GM18951 (cell line): Measurements from ENCODE around the gene TP53TG5.

ENCODE experiments used
- POLR2A ChIP-seq: IDR thresholded peaks from 4 replicates; pipeline ENCODE4 v1.6.1; 2011; ENCODE audit warnings: mild to moderate bottlenecking; ENCODE audit not compliant: insufficient read length, insufficient read depth; ENCODE audit errors: extremely low read depth
- in situ Hi-C: fragments of 300-500 bp; cut with MboI; formaldehyde crosslinking; loops from one replicate; pipeline ENCODE4 v1.12.0; 2022; ENCODE audit warnings: low sequenced_read_pairs, mixed read lengths, inconsistent platforms; ENCODE audit not compliant: unreplicated experiment

Gene TP53TG5

DNA sequence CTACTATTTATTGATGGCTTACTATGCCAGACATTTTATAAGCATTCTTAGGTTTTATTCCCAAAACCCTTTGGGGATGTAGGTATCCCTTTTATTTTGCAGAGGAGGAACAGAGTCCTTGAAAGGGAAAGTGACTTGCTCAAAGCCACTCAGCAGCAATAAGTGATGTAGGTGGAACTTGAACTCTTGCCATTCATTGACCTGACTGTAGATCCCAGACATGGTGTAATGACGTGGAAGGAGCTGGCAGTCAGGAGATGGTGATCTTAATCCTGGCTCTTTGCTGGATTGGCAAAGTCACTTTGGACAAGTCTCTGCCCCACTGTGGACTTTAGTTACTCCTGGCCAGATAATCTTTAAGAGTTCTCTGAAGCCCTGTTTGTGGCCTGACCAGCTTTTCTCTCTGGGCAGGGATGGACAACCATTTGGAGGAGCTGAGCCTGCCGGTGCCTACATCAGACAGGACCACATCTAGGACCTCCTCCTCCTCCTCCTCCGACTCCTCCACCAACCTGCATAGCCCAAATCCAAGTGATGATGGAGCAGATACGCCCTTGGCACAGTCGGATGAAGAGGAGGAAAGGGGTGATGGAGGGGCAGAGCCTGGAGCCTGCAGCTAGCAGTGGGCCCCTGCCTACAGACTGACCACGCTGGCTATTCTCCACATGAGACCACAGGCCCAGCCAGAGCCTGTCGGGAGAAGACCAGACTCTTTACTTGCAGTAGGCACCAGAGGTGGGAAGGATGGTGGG, 31.6 kb upstream of the TP53TG5 start:
- TF ChIP-seq POLR2A: no peak
- in situ Hi-C loops: no loop called here

DNA sequence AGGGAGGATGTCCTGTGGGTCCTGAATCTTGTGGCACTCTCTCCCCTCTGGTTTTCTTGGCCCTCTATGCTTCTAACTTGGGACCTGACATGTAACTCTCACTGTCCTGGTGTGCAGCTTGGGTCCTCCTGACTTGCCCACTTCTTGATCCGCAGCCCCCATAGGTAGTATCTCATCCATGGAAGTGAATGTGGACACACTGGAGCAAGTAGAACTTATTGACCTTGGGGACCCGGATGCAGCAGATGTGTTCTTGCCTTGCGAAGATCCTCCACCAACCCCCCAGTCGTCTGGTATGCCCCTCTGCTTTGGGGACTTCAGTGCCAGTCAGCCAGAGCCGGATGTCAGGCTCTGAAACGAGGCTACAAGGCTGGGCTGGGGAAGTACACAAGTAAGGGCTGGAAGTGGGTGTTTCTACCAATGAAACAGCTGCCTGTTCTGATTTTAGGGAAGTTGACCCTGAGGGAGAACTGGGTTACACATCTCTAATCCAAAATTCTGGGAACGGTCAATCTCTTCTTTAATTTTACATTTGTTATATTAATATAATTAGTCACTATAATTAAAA, 30.6 kb upstream of the TP53TG5 start:
- in situ Hi-C loops: no loop called here
- no peak for TF ChIP-seq POLR2A

DNA sequence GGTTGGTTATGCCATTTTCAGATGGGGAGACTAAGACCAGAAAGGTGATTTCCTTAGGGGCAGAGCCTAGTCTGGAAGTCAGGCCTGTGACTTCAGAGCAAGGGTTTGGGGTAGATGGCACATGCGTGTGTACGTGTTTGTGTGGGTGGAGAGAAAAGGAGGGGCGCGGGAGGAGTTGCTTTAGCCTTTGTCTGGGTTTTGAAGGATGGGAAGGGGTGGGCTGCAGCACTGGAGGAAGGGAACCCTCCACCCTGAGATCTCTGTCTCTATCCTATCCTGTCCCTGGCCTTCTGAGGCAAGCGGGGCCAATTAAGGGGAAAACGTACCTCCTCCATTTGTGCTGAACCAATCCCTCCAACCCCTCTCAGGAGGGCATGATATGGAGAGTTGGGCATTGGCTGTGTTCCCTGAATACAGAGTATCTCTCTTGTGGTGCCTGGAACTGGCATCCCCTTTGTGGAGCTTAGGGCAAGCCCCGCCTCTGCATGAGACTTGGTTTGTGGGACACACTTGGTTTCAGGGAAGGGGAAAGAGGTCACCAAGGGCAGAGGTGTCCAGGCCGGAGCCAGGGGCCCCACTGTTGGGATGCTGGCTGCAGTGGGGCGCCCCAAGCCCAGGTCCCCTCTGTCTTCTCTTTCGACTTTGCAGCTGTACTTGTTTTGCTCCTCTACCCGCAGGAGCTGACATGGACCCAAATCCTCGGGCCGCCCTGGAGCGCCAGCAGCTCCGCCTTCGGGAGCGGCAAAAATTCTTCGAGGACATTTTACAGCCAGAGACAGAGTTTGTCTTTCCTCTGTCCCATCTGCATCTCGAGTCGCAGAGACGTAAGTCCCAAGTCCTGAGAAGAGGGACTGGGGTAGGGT, 29.9 kb upstream of the TP53TG5 start, which contains the start of gene DBNDD2:
Gene DBNDD2, plus strand, starts transcription at position 507 of the 863 bp plus-strand sequence. Its CDS starts 179 bp downstream, at position 686.
- in situ Hi-C loops: no loop called here
- no peak for TF ChIP-seq POLR2A

DNA sequence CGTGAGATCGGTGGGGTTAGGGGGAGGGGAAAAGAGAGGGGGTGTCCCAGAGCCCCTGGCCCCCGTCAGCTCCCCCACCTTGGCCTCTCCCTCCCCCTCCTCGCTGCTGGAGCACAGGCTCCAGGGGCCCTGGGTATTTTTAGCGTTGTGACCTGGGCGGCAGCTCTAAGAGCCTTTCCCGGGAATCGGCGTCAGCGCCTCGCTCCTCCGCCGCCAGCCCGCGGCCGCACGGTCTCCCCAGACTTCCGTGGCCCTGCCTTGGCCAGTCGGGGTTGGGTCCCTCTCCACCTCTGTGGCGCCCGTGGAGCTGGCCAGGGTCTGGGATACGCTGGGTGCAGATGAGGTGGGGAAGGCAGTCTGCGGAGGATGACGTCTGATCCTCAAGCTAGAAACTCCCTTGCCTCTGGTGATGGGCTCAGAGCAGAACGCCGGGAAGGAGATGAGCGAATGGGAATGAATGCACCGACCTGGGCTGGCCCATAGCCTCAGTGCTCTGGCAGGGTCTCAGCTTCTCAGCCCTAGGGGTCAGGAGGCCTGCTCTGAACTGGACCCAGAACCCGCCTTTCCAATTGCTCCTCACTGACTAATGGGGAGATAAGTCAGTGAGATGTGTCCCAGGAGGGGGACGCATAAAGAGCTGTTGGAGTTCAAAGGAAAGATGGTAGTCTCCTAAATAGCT, 29.1 kb upstream of the TP53TG5 start:
- in situ Hi-C loops: no loop called here
- no peak for TF ChIP-seq POLR2A

DNA sequence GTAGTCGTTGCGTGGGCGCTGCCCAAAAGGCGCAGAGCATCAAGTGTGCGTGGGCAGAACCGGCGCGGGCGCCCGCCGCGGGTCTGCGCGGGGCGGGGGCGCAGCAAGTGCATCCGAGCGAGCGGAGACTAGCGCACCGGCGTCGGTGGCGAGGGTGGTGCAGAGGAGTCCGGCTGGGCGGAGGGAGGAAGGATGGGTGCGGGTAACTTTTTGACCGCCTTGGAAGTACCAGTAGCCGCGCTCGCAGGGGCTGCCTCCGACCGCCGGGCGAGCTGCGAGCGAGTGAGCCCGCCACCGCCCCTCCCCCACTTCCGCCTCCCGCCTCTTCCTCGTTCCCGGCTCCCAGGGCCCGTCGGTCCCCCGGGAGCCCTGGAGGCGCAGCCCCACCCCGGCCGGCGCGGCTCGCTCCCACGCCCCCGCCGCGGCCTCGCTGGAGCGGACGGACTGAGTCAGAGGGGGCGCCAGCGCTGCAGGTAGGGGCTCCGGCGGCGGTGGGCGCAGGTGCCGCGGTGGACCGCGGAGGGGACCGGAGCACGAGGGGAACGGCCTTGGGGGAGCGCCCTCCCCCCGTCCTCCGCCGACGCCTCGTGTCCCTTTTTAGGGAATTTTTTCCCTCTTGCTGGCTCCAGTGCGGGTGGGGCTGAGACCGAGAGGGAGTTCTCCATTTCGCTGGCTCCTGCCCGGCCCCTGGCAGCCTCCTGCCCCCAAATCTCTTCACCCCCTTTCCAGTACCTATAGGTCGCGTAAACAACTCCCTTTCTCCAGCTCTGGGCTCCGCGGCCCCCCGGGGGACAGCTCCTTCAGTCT, 28.3 kb upstream of the TP53TG5 start:
- in situ Hi-C loops: no loop called here
- no peak for TF ChIP-seq POLR2A

DNA sequence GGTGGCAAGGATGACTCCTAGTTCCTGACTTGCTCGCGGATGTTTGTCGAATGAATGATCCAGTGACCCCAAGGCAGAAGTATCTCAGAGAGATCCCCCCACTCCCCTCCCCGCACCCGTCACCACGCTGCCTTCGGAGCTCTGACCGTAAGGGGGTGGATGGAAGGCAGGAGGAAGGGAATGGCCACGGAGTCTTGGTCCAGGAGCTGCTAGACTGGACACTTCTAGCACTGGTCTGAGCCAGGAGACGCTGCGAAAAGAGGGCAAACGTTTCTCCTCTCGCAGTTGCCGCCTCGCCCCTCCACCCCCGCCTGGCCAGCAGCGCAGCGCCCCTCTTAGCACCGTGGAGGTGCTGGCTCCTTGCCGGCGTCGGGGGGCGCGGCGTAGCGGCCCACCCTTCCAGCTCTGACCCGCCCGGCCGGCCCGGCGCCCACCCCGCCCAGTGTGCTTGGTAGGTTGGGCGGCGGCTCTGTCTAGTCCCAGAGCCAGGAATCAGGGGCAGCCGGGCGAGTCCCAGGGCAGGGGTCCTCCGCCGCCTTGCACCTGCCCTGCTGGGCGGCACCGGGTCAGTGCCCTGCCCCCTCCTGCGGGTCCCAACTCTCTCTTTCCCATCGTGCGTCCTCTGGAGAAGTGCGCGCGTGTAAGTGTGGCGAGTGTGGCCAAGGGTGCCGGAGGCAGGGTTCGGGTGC, 27.6 kb upstream of the TP53TG5 start:
- in situ Hi-C loops: no loop called here
- no peak for TF ChIP-seq POLR2A

DNA sequence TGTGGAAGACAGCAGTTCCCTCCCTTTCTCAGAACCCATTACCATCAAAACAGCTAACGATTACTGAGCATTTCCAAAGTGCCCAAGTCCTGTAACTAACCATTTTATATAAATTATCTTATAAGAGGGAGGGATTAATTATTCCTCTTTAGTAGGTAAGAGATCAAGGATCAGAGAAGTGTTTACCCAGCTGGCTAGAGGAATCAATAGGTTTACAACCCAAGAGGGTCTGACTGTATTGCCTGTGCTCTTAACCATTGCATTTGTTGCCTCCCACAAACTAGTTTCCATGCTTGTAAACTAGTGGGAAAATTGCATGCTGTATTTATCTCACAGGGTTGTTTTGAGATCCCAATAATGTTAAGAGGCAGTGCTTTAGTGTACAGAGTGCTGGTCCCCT, 26.3 kb upstream of the TP53TG5 start:
- in situ Hi-C loops: no loop called here
- TF ChIP-seq POLR2A: no peak

DNA sequence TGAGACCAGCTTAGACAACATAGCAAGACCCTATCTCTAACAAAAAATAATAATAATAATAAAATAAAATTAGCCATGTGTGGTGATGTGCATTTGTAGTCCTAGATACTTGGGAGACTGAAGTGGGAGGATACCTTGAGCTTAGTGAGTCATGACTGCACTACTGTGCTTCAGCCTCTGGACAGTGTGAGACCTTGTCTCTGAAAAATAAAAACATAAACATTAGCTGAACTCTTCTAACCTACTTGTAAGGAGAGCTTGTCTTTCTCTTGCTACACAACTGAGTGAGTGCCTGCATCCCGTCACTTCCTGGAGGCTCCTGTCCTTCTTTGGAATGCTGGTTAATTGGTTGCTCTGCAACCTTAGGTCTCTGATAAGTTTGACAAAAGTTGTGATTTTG, 24.8 kb upstream of the TP53TG5 start:
- no peak for TF ChIP-seq POLR2A
- in situ Hi-C loops: no loop called here

DNA sequence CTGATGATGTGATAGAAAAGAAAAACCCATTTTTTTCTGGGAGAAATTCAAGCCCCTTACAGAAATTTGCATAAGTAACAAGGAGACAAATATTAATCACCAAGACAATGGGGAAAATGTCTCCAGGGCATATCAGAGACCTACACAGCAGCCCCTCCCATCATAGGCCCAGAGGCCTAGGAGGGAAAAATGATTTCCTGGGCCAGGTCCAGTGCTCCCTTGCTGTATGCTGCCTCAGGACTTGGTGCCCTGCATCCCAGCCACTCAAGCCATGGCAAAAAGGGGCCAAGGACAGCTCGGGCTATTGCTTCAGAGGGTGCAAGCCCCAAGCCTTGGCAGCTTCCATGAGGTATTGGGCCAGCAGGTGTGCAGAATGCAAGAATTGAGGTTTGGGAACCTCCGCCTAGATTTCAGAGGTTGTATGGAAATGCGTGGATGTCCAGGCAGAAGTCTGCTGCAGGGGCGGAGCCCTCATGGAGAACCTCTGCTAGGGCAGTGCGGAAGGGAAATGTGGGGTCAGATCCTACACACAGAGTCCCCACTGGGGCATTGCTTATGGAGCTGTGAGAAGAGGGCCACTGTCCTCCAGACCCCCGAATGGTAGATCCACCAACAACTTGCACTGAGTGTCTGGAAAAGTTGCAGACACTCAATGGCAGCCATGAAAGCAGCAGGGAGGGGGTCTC, 22.4 kb upstream of the TP53TG5 start:
- in situ Hi-C loops: no loop called here
- no peak for TF ChIP-seq POLR2A

DNA sequence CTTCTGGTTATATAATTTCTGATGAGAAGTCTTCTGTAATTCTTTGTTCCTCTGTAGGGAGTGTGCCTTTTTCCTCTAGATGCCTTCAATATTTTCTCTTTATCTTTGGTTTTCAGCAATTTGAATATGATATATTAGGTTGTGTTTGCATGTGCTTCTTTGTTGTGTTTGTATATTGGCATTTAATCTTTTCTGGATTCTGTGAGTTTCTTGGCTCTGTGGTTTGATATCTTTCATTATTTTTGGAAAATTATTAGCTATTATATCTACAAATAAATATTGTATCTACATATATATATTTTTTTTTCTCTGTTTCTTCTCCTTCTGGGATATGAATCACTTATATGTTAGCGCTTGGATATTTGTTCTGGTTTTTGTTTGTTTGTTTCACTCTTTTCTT, 20.9 kb upstream of the TP53TG5 start:
- in situ Hi-C loops: no loop called here
- no peak for TF ChIP-seq POLR2A

DNA sequence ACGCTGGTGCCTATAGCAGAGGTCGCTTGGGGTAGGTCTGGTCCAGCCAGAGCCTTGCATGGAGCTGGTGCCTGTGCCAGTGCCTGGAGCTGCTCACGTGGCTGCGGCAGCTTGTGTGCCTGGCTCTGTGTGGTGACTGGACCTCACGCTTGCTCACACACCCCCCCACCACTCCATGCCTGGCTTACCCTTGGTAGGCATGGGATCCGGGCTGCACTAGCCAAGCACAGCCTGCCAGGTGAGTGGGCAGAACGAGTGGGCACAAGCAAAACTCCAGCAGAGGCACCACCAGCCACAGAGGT, 16.9 kb upstream of the TP53TG5 start:
- in situ Hi-C loops: no loop called here
- no peak for TF ChIP-seq POLR2A
